AG10803 (cell line): Measurements from ENCODE around the gene SEH1L.
A peak's percentile ranks its signal among the peaks of the same experiment; 100 is the strongest.

Experiments
- DNase-seq: peaks from one replicate; pipeline ENCODE4 v3.0.0; 2010; ENCODE audit warnings: low read depth
- H3K4me3 ChIP-seq: 2 replicates; pipeline ENCODE4 v1.5.1; 2011; ENCODE audit warnings: mild to moderate bottlenecking, low read length, control low read depth
- TF ChIP-seq, protein P1 (sequence below): conservative IDR thresholded peaks from 2 replicates; pipeline ENCODE4 v1.5.1; 2011; ENCODE audit warnings: mild to moderate bottlenecking, low read length, control low read depth, inconsistent platforms

SEH1L gene

DNA sequence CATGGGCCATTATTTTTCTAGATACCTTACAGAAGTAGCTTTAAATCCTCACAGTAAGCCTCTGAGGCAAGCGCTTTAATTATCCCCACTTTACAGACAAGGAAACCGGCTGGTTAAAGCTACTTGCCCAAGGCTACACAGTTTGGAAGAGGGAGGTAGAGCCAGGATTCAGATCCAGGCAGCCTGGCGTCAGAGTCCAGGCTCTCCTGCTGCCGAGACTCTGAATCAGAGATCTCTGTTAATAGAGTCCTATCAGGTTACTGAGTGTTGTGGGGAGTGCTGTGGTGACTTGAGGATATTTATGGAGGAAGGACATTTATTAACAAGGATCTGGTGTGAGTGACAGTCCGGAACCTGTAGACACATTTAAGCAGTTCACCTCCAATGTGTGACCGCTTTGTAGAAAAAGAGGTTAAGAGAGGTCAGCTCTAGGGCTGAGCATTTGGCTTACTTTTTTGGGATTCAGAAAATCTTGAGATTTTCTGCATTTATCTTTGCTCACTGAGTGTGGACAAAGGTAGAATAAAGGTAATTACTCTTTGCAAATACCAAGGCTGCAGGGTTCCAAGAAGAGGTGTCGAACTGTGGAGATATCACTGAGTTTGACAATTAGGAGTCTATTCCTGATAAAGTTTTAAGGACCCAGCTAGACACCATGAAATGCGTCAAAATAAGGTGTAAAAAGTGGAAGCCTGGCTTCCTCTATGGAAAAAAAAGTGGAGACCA lies 41.7 kb downstream of the SEH1L start:
- TF ChIP-seq, protein P1, sequence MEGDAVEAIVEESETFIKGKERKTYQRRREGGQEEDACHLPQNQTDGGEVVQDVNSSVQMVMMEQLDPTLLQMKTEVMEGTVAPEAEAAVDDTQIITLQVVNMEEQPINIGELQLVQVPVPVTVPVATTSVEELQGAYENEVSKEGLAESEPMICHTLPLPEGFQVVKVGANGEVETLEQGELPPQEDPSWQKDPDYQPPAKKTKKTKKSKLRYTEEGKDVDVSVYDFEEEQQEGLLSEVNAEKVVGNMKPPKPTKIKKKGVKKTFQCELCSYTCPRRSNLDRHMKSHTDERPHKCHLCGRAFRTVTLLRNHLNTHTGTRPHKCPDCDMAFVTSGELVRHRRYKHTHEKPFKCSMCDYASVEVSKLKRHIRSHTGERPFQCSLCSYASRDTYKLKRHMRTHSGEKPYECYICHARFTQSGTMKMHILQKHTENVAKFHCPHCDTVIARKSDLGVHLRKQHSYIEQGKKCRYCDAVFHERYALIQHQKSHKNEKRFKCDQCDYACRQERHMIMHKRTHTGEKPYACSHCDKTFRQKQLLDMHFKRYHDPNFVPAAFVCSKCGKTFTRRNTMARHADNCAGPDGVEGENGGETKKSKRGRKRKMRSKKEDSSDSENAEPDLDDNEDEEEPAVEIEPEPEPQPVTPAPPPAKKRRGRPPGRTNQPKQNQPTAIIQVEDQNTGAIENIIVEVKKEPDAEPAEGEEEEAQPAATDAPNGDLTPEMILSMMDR, result no peak
- H3K4me3 ChIP-seq, result no peak overlapping the region
- no peak for DNase-seq

DNA sequence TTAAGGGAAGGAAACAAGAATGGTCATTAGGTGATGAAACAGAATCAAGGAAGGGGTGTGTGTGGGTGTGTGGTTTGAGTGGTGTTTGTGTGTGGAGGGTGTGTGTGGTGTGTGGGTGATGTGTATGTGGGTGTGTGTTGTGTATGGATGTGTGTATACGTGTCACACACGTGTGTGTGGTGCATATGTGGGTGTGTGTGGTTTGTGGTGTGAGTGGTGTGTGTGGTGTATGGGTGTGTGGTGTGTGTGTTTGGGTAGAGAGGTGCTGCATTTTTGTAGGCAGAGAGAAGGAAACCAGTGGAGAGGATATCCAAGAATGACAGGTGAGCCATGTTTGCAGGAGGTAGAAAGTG lies 42.3 kb downstream of the SEH1L start:
- H3K4me3 ChIP-seq, result peak overlapping the region; percentile 63
- TF ChIP-seq, protein P1, result no peak
- DNase-seq, result no peak

DNA sequence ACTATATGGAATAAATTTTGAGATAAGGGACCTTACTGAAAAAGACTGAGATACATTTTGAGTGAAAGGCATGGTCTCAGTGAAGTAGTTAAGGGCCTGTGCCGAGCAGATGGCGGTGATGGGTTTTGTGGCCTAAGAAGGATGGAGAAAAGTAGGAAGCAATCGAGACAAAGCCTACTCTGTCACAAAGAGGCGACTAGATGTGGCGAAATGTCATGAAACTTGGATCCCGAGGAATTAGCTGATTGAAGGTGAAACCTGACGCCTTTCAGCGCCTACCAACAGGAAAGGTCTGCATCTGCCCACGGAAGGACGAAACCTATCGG lies 42.8 kb downstream of the SEH1L start:
- no peak for DNase-seq
- peak overlapping the region; percentile 63 for H3K4me3 ChIP-seq
- TF ChIP-seq, protein P1, result no peak

DNA sequence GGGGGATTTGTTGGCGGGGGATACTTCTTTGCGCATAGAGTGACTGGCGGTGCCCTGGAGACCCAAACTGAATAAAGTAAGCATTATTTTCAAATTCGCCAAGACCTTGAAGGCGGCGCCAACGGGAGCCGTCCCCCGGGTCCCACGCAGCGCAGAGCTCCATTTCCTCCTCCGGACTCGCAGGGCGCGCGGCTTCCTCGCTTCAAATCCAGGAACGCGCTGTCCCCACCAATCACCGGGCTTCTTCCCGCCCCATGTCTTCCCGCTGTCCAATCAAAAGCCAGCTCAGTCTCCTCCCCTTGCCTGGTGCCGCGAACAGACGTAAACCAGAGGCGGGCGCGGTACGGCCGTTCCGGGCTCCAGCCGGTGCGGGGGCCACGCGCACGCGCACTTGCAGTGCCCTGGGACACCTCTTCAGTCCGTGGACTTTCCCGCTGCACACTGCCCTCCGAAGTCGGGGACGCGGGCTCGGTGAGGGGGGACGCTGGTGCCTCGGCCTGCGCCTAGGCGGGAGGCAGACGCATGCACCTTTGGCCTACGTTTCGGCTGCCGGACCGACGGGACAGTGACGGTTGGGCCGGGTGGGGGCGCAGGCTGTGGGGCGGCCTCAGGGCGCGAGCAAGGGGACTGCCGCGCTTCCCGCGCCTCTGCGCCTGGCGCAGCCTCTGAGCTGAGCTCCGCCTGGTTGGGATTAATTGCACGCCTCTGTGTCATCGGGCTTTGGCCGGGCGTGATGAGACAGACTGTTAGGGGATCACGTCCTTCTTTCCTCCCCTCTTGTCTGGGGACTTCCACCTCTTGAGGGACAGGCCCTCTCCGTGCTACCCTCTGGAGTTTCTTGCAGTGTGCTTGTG lies 43.4 kb downstream of the SEH1L start, which contains the start of gene CEP192:
TSS of gene CEP192 (plus strand) at position 396 of the 854 bp plus-strand sequence. CDS start 8,063 bp downstream, outside the sequence.
- TF ChIP-seq, protein P1, result no peak
- DNase-seq, result peak; percentile 98
- H3K4me3 ChIP-seq, result peak within 1 kb of the TSS; percentile 75

DNA sequence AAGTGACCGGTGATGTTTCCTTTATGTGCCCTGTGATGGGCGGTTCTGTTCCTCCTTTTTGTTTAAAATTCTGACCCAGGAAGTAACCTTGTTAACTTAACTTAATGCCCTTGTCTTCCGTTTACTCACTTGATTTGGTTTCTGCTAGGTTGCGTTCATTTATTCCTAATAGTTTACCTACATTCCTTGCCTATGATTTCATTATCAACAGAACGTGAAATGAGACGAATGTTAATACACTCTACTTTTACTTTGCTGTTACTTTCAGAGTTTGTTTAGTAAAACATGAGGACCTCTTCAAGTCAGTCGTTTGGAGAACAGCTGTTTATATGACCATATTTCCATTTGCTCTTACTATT lies 44.0 kb downstream of the SEH1L start:
- peak overlapping the region; percentile 75 for H3K4me3 ChIP-seq
- TF ChIP-seq, protein P1, result no peak
- DNase-seq, result no peak

DNA sequence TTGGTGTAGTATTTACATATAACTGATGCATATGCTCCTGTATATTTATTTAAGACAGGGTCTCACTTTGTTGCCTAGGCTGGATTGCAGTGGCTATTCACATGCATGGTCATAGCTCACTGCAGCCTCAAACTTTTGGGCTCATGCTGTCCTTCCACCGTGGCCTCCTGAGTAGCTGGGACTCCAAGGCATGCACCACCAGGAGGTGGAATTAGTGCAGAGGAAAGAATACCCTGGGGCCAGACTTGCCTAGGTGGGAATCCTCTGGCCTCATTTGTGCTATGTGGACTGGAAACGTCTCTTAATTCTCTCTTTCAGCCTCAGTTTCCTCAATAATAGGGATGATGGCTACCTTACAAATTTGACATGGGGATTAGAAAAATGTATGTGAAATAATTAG lies 45.6 kb downstream of the SEH1L start:
- no peak for DNase-seq
- H3K4me3 ChIP-seq, result no peak overlapping the region
- TF ChIP-seq, protein P1, result no peak

DNA sequence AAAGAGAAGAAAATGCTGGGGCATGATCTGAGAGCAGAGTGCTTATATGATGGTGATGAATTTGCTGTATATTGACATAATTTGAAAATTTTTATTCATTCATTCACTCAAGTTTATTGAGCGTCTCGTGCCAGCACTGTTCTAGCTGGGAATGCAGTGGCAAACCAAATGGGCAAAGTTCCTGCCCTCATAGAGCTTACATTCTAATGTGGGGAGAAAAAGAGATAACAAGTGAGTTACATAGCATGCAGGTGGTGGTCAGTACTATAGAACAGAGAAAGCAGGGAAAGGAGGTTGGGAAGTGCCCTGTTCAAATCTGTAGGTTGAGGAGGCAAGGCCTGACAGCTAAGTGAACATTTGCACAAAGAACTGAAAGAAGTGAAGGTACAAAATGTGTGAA lies 47.6 kb downstream of the SEH1L start:
- no peak overlapping the region for H3K4me3 ChIP-seq
- TF ChIP-seq, protein P1, result no peak
- no peak for DNase-seq
